Body of pancreas (tissue), 4 donors: ENCODE measurements around the gene TRAPPC6A. TPM values are rescaled to one million over a fixed set of nuclear protein-coding genes. Genes with fewer than 3 reads are reported as not detected.

Source experiments
- ATAC-seq: fragments of 150-250 bp; one replicate; pipeline ENCODE4 v1.9.1; 2016
- DNase-seq, 4 donors: peaks; one replicate each; pipeline ENCODE4 v3.0.0-alpha.2; 2019
- H3K27ac ChIP-seq, 4 donors: fragments of 200-600 bp; sonication (generic); 1 replicate in 3 of 4; 2 replicates in 1 of 4; pipeline versions ENCODE4 v1.5.1 to v1.6.1; 2016 to 2019; ENCODE audit warnings: mild to moderate bottlenecking in 1 of 4, mixed read lengths in 1 of 4, moderate library complexity in 1 of 4
- H3K27me3 ChIP-seq, 2 donors: fragments of 200-600 bp; sonication (generic); one replicate each; pipeline ENCODE4 v1.6.0; 2016; ENCODE audit warnings: mild to moderate bottlenecking in 1 of 2
- H3K36me3 ChIP-seq, 2 donors: fragments of 200-600 bp; sonication (generic); replicated peaks in 1 of 2; 2 replicates each; pipeline ENCODE4 v1.5.1; 2016; ENCODE audit warnings: low read depth in 2 of 2; ENCODE audit not compliant: insufficient read depth in 1 of 2
- H3K4me1 ChIP-seq: fragments of 200-600 bp; sonication (generic); one replicate; pipeline ENCODE4 v1.6.0; 2016
- H3K4me3 ChIP-seq, 2 donors: fragments of 200-600 bp; sonication (generic); 1 replicate in 1 of 2; 2 replicates in 1 of 2; pipeline ENCODE4 v1.5.1; 2016 to 2019
- H3K9me3 ChIP-seq, 3 donors: fragments of 200-600 bp; sonication (generic); 1 replicate in 2 of 3; 2 replicates in 1 of 3; pipeline ENCODE4 v1.5.1; 2016
- POLR2A ChIP-seq, 3 donors: fragments of 450-650 bp; IDR thresholded peaks; one replicate each; pipeline ENCODE4 v1.6.1; 2016; ENCODE audit warnings: antibody characterized with exemption in 3 of 3, mild to moderate bottlenecking in 2 of 3
- WGBS, 2 donors: methylation state at CpG; one replicate each; pipeline ENCODE4 v1.1.5; 2017; 5-methylcytosine and 5-hydroxymethylcytosine counted together
- intact Hi-C: fragments of 100-400 bp; cut with DNase I; formaldehyde crosslinking; loops from one replicate; pipeline ENCODE4 v1.15.1; 2023
- total RNA-seq, 2 donors: library from RNA; depleted of rRNA; stranded (reverse); fragments of >200 nt; gene quantifications; one replicate each; pipeline ENCODE4 v1.1.0, GENCODE V29; 2016
- TF ChIP-seq, protein P1 (sequence below), 7 experiments: fragments of 450-650 bp in 4 of 7; fragments of 200-600 bp in 3 of 7; sonication (generic) in 3 of 7; IDR thresholded peaks; one replicate each; pipeline ENCODE4 v1.5.1; 2016 to 2019; ENCODE audit warnings: antibody characterized with exemption in 7 of 7

Gene TRAPPC6A
- total RNA-seq, 2 donors from 2014 or later: 8.3 TPM; not detected in 1

- Histone ChIP-seq H3K4me3 (no peak overlapping the region), H3K27ac (no peak overlapping the region), H3K36me3 (no peaks in the 10 kb centered on the region), H3K27me3 (no peaks in the 10 kb centered on the region), H3K9me3 (no peaks in the 10 kb centered on the region), H3K4me1 (no peaks in the 10 kb centered on the region)
- TF ChIP-seq POLR2A (IDR thresholded peaks at IDR 0.05): no peak
- TF ChIP-seq, protein P1, sequence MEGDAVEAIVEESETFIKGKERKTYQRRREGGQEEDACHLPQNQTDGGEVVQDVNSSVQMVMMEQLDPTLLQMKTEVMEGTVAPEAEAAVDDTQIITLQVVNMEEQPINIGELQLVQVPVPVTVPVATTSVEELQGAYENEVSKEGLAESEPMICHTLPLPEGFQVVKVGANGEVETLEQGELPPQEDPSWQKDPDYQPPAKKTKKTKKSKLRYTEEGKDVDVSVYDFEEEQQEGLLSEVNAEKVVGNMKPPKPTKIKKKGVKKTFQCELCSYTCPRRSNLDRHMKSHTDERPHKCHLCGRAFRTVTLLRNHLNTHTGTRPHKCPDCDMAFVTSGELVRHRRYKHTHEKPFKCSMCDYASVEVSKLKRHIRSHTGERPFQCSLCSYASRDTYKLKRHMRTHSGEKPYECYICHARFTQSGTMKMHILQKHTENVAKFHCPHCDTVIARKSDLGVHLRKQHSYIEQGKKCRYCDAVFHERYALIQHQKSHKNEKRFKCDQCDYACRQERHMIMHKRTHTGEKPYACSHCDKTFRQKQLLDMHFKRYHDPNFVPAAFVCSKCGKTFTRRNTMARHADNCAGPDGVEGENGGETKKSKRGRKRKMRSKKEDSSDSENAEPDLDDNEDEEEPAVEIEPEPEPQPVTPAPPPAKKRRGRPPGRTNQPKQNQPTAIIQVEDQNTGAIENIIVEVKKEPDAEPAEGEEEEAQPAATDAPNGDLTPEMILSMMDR (IDR thresholded peaks at IDR 0.05): no peak
- no peak for DNase-seq
- intact Hi-C loops: no loop called here
- no peak for ATAC-seq
- 73 to 86% methylated on average over 3 to 7 of the region's 10 CpGs for WGBS, 2 donors
These were observed 8.4 kb downstream of the TRAPPC6A start for GRCh38 chr19:45169602-45170001.

DNA sequence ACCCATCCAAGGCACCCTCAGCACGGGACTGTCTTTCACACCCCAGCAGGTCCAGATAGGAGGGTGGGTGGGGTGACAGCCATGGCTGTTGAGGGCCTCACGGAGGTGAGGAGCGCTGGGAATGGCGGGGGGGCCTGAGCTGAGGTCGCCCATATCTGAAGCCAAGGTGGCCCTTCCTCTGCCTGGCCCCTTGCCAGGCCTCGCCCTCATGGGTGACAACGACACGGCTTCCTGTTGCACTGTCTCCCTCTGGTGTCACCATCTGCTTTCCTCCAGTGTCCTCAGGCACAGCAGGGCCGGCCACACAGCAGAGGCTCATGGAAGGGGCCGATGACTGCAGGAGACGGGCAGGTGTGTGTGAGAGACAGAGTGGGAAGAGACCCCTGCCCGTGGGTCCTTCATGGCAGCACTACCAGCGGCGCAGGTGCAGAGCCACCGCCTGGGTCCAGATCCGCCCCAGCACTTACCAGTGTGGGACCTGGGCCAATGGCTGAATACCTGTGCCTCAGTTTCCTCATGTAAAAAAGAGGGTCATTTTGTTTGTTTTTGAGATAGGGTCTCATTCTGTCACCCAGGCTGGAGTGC lies 9.2 kb downstream of the TRAPPC6A start:
- intact Hi-C loops: no loop called here
- Histone ChIP-seq H3K36me3 (no peaks in the 10 kb centered on the region), H3K27ac (no peak overlapping the region), H3K4me3 (no peak overlapping the region), H3K27me3 (no peaks in the 10 kb centered on the region), H3K4me1 (no peaks in the 10 kb centered on the region), H3K9me3 (no peaks in the 10 kb centered on the region)
- WGBS, 2 donors: 86 to 88% methylated on average over 8 to 16 of the region's 16 CpGs
- DNase-seq (no peak), ATAC-seq (no peak)
- no peak for TF ChIP-seq POLR2A (IDR thresholded peaks at IDR 0.05)
- TF ChIP-seq, protein P1 (IDR thresholded peaks at IDR 0.05): no peak

- intact Hi-C loops: no loop called here
- TF ChIP-seq, protein P1 (IDR thresholded peaks at IDR 0.05): no peak
- no peak for TF ChIP-seq POLR2A (IDR thresholded peaks at IDR 0.05)
- DNase-seq (no peak), ATAC-seq (no peak)
- no peak overlapping the region for H3K27ac ChIP-seq
- no peaks in the 10 kb centered on the region for H3K9me3 ChIP-seq
- WGBS, 2 donors: 72 to 78% methylated on average over 13 to 14 of the region's 14 CpGs
- no peak overlapping the region for H3K4me3 ChIP-seq
- H3K27me3 ChIP-seq: no peaks in the 10 kb centered on the region
- H3K4me1 ChIP-seq: peaks cover 4% of the 10 kb centered on the region
- no peaks in the 10 kb centered on the region for H3K36me3 ChIP-seq
These were observed 11.2 kb downstream of the TRAPPC6A start for GRCh38 chr19:45166723-45167252.

DNA sequence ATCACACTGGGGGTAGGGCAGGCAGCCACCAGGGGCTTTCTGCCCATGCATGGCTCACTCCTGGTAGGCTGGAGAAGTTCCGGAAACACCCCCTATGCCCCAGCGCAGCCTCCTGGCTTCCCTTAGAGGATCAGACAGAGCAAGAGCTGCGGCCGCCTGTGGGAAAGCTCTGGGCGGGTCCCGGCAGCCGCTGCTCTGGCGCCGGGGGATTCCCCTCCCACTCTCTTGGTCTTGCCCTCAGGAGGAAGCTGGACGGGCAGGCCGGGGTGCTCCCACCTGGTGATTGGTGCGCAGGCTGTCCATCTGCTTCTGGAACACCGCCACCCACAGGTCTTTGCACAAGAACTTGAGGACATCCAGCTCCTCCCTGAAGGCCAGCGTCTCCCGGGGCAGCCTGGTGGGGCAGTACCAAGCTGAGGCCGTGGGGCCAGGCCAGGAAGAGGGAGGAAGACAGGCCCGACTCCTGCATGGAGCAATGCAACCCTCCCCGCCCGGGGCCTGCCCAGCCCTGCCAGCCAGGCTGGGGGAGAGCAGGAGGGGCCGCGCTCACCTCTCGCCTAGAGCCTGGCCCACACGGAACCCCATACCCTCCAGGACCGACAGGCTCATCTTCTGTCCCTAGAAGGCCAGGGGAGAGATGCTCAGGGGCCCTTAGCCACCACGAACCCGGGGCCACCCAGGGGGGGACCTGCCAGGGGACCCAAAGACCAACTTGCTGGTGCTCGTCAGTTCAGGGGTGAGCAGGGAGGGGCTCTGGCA lies 13.3 kb downstream of the TRAPPC6A start:
- Histone ChIP-seq H3K27me3 (no peaks in the 10 kb centered on the region), H3K27ac (no peak overlapping the region), H3K36me3 (no peaks in the 10 kb centered on the region), H3K4me1 (peaks cover 15% of the 10 kb centered on the region), H3K4me3 (no peak overlapping the region), H3K9me3 (no peaks in the 10 kb centered on the region)
- intact Hi-C loops: no loop called here
- TF ChIP-seq POLR2A (IDR thresholded peaks at IDR 0.05): no peak
- TF ChIP-seq, protein P1 (IDR thresholded peaks at IDR 0.05): no peak
- DNase-seq: peak; percentile 34 to 59 (median 55)
- WGBS, 2 donors: 32 to 100% methylated on average over 1 to 25 of the region's 27 CpGs
- peak; percentile 27 for ATAC-seq
